WI38 (cell line): ENCODE measurements around the gene STK11.

Source experiments
- H3K4me3 ChIP-seq: 2 replicates; pipeline ENCODE4 v1.5.1; 2011; ENCODE audit warnings: low read depth, mild to moderate bottlenecking, control low read depth, low read length
- TF ChIP-seq, protein P1 (sequence below): IDR thresholded peaks from 2 replicates; pipeline ENCODE4 v1.5.1; 2012; ENCODE audit warnings: low read depth, mild to moderate bottlenecking, control low read depth, low read length

Gene STK11

DNA sequence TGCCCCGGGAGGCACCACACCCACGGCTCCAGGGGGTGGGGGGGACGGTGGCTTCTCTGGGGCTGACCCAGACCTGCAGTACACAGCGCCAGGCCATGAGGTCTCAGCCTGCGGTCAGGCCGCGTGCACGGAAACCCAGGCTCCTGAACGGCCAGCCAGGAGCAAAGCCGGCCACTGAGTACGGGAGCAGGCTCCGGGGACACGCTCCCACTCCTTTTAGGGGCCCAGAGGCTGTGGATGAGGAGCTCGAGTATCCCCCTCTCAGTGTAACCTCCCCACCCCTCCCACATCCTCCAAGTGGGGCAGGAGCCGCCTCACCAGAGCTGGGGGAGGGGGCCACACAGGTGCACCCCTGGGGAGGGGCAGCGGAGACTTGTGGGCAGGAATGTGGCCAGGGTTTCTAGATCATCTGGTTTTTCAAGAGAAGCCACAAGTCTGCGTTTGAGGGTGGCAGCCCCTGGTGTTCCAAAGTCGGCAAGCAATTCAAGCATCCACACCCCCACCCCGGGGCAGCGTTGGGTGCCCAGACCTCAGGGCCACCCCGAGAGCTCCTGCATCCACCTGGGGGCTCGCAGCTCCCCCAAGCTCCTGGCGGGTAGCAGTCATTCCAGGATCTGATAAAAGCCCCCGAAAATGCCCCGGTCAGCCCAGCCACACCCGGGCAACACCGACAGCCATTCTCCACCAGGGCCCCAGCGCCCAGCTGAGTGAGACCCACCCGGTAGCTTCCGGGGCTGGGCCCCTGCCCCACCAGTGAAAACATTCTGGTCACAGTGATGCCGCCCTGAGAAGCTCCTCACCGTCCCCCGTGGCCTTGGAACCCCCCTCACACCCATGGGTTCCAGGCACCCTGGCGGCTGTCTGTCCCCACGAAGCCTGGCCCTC, 37.6 kb upstream of the STK11 start:
- TF ChIP-seq, protein P1, sequence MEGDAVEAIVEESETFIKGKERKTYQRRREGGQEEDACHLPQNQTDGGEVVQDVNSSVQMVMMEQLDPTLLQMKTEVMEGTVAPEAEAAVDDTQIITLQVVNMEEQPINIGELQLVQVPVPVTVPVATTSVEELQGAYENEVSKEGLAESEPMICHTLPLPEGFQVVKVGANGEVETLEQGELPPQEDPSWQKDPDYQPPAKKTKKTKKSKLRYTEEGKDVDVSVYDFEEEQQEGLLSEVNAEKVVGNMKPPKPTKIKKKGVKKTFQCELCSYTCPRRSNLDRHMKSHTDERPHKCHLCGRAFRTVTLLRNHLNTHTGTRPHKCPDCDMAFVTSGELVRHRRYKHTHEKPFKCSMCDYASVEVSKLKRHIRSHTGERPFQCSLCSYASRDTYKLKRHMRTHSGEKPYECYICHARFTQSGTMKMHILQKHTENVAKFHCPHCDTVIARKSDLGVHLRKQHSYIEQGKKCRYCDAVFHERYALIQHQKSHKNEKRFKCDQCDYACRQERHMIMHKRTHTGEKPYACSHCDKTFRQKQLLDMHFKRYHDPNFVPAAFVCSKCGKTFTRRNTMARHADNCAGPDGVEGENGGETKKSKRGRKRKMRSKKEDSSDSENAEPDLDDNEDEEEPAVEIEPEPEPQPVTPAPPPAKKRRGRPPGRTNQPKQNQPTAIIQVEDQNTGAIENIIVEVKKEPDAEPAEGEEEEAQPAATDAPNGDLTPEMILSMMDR: no peak
- H3K4me3 ChIP-seq: peak overlapping the region; percentile 56

- TF ChIP-seq, protein P1: no peak
- peak overlapping the region; percentile 56 for H3K4me3 ChIP-seq
Measured at GRCh38 chr19:1168572-1169410, 36.8 kb upstream of the STK11 start.

GRCh38 chr19:1169411-1169791, 36.2 kb upstream of the STK11 start:
- peak overlapping the region; percentile 56 for H3K4me3 ChIP-seq
- TF ChIP-seq, protein P1: no peak

- H3K4me3 ChIP-seq: no peak overlapping the region
- TF ChIP-seq, protein P1: no peak
Measured at GRCh38 chr19:1169921-1170885, 35.4 kb upstream of the STK11 start.

DNA sequence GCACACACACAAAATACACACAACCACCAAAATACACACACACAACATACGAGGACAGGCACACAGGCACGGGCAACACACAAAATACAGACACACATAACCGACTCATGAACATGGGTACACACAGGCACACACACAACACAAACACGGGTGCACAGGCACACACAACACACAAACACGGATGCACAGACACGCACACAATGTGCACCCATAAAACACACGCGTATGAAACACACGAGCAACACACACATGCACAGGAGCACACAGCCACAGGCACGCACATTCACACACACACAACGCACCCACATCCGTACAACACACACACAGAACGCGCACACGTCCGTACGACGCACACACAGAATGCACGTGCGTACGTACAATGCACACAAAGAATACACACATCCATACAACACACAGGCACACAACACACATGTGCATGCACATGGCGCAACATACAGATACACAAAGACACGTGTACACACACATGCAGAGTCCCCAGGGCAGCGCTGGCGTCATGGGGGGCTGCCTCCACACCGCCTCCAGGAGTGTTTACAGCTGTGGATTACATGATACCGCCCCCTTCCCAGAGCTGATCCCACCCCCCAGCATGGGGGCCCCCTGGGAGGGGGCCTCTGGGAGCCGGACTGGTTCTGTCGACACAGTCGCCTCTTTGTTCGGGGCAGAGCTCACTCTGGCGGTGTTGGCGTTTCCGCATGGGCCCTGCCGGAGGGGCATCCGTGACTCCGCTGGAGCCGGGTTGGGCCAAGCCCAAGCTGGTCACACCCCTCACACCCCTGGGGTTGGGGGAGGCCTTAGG, 34.4 kb upstream of the STK11 start:
- TF ChIP-seq, protein P1: no peak
- H3K4me3 ChIP-seq: peak overlapping the region; percentile 86

- TF ChIP-seq, protein P1: no peak
- H3K4me3 ChIP-seq: peak overlapping the region; percentile 86
Measured at GRCh38 chr19:1171755-1172352, 33.7 kb upstream of the STK11 start.
